Stimulated activated CD8-positive, alpha-beta memory T cell treated with anti-CD3 and anti-CD28 coated beads, Interleukin-4, amount 100 ng/mL, for 1 hour (primary cell): ENCODE results near the gene ITGA11.
"Not testable (repeated sequence)": the region's sequence is repeated elsewhere in the genome, so short reads cannot be mapped to it uniquely, and the experiment has no call there.

Experiments used
- DNase-seq, 2 donors: peaks; one replicate each; pipeline ENCODE4 v3.0.0-alpha.2; 2020; ENCODE audit warnings: low read depth in 2 of 2, low spot score in 1 of 2

The ITGA11 gene

DNA sequence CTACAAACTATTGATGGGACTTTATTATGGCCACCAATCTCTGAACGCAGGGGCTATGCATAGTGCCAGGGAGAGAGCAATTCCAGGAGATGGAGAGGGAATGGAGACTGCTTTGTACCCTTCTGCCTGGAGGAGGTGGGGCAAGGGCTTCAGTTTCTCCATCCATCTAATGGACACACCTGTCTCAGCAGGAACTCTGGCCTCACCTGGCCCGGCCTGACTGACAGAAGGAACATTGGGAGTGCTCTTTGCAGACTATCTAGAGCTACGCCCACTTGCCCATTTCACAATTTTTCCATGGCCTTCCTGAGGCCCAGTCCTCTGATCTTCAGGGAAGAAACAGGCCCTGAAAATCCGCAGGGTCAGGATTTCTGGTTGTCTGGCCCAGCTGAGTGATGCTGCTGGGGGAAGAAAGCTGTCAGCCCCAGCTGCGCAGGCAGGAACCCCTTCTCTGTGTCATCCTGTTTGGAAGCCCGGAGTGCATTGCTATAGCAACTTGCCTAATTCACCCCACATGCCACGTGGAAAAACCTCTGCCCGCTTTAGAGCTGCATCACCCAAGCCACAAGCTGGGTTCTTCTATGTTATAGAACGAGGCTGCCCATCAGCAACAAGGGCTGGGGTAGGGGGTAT is 6.4 kb downstream of the ITGA11 start:
- no peak for DNase-seq

DNA sequence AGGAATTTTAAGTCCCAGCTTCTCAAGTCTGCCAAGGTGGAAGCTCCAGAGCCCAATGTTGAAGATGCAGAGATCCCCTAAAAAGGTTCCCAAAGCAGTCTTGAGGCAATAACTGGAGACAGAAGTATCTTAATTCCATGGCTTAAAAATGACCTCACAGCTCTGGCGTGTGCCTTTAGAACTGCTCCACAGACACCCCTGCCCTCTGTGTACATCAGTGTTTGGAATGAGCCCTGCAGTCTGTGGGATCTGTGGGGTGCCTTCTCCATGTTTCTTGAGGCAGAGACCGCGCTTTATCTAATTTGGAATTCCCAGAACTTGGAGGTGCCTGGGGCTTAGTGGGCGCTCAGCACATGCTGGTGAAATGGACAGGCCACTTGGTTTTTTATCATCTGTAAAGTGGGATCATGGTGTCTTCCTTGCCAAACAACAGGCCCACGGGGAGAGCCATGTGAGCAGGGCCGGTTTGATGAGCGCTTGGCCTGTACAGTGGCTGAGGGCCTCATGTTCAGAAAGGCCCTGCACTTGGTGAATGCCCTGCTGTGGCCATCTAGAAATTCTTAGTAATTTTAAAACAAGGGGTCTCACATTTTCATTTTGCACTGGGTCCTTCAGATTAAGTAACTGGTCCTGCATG is 7.1 kb downstream of the ITGA11 start:
- no peak for DNase-seq

DNA sequence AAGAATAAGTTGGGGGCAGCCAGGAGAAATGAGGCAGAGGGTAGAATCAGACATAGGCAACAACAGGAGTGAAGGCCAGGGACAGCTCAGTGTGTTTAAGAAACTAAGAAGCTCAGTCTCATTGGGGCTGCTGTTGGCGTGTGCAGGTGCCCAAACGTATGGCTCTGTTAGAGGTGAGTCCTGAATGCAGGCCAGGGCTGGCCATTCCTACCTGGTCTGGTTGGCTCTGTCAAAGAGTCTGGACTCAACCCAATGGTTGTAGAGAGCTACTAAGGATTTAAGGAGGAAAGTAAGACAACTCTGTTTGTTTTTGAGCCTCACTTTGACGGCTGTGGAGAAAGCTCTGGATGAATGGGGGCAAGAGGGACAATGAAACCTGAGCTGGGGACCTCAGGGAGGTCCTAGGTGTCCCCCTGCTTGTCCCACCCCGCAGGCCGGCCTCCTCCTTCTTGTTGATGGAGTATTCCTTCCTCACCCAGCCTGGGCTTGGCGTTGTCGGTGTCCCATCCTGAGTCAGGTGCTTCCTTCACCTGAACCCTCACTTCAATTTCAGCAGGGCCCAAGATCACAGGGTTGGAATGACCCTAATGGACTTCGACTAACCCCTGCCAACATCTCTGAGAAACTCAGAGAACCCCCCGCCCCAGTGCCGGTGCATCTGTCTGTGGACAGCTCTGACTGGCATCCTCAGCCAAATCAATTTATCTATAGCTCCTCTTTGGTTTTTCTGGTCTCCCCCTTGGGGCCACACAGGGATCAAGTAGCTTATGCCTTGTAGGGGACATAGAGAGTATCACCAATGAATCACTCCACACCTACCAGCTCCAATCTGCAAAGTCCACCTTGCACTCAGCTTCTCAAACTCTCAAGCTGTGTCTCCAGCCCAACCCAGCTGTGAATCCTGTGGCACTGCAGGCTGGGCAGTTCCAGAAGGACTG is 8.3 kb downstream of the ITGA11 start:
- DNase-seq = no peak

DNA sequence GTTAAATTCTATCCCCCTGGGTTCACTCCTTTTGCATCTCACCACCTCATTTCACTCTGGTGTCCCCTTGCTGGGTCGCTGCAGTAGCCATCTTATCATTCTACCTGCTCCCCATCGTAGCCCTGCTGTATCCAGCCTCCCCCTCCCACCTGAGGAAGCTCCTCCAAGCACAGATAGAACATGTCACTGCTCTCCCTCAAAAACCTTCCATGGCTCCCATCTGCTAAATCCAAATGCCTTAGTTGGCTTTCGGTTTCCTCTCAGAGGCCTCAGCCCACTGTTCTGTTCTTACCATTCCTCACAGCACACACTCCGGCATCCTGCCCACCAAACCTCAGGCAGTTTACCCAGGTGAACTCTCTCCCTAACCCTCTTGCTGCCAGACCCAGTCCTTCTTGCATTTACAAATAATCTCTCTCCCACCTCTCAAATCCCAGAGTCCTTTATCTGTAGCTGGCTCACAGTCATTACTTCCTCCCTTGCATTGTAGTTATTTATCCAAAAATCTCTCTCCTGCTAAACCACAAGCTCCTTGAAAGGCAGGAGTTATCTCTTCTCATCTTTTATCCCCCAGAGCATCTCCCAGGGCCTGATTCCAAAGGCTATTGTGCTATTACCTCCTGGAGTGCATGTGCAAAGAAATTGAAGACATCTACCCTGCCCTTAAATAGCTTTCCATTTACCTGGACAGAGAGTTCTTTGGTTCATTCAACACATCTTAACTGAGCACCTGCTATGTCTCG is 9.4 kb downstream of the ITGA11 start:
- DNase-seq = not testable (repeated sequence)

DNA sequence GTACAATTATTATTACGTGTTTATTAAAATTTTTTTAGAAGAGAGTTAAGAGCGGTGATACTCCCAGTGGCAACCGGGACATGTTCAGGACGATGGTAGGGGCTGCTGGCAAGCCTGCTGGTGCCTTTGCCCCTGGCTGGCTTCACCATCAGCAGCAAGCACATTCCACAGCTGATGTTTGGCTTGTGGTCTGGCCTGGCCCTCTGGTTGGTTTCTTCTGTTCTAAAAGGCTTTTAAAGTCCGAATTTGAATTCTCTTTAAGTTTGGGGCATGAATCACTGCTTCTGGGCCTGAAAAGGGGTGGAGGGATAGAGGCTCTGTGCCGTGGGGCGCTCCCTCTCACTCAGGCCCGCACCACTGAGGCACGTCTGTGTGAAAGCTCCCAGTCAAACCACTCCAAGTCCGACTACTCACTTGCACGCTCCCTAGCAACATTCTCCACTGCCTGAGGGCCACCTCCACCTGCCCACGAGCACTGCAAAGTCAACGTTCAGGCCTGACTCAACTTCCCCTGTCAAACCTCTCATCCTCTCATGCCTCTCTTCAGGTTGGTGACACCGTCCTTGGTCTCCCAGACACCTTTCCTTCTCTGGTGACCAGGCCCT is 10.1 kb downstream of the ITGA11 start:
- DNase-seq = no peak

DNA sequence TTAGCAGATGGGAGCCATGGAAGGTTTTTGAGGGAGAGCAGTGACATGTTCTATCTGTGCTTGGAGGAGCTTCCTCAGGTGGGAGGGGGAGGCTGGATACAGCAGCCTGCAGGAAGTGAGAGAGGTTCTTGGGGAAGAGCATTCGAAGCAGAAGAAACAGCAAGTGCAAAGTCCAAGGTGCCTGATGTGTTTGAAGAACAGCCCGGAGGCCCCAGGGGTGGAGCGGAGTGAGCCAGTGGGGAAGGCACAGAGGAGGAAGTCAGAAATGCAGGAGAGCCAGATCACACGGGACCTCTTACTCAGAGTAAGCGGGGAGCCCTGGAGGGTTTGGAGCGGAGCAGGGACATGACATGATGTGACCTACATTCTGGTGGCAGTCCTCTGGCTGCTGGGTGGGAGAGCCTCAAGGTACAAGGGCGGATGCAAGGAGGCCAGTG is 10.8 kb downstream of the ITGA11 start:
- no peak for DNase-seq

DNA sequence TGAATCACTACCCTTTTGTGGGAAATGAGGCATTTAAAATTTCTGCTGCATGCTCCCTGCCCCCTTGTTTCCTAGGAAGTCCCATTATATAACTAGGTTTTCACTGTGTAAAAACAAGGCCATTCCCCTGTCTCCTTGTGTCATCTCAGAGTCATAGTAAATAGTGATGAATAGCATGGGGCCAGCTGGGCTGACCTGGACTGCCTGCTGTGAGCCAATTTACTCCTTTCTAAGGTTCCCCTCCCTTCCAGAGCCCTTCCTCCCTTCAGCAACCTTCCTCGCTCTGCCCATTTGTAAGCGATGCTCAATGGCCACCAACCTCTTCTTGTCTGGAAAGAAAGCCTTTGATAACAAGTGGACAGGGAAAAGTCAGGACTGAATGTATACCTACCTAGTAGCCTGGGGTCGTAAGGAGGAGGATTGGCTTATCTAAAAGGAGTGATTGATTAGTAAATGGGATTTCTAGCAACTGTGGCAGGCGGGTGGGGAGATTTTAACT is 11.7 kb downstream of the ITGA11 start:
- DNase-seq = no peak

DNA sequence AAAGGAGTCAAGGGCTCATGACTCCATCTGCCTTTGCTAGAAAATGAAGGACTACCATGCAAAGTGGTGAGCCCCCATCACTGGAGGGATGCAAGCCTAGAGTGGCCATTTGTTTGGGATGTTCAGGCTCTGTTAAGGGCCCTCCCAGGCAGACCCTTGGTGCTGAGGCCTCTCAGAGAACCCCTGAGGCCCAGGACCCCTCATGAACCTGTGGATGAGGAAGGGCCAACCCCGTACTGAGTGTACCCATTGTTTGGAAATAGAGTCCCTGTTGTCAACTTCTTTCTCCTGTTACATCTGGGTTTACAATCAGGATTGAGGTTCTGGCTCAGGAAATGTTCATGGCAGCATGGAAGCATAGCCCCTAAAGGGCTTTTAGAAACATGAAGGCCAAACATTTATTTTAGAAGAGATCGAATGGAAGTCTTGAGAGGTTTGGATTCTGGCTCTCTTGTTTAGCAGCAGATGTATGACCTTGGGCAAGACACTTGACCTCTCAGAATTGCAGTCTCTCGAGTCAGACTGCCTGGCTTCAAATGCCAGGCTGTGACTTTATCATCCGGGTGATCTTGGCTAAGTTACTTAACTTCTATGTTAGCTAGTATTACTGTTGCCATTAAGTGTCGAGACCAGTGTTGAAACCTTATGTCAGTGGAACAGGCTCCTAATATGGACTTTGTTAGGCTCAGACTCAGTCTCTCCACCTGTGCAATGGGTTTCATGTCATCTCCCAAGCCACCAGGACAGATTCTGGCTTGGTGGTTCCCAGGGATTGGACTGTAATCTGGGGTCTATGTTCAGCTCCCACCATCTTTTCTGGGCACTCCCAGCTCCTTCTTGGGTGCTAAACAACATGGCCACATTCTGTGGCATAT is 12.4 kb downstream of the ITGA11 start:
- DNase-seq = no peak

DNA sequence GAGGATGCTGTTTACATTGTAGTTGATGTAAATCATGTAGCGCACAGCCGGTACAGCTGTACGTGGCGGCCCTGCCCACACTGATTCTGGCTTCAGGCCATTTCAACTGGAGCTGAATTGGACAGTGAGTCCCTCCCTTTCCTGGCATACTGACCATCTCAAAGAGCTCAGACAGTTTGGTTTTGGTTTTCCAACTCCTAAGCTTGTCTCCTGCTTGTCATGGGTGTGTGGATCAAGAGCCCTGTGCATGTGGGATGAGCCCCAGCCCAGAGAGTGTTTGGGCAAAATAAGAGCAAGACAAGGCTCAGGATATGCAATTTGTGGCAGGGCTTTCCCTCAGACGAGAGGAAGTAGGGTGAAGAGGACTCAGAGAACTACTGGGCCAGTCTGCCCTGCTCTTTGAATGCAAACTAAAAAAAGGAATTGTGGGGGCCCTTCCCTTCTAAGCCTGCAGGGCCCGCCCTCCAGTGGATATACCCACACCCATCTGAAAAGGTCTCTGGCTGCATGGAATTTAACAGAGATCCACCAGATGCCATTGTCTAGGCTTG is 13.3 kb downstream of the ITGA11 start:
- no peak for DNase-seq

DNA sequence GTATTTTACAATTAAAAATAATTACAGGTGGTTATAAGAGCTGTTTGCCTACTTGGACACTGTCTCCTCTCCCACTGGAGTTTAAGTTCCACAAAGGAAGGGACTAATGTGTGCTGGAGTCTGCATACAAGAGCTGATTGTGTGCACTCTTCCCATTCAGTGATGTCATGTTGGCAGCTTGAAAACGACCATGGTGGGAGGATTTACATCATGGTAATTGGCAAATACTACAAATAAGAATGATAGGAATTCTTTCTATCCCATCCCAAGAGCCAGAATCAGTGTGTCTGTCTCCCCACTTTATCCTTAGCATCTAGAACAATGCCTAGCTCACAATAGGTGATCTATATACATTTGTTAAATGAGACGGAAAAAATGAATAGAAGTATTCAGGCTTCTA is 14.1 kb downstream of the ITGA11 start:
- no peak for DNase-seq

DNA sequence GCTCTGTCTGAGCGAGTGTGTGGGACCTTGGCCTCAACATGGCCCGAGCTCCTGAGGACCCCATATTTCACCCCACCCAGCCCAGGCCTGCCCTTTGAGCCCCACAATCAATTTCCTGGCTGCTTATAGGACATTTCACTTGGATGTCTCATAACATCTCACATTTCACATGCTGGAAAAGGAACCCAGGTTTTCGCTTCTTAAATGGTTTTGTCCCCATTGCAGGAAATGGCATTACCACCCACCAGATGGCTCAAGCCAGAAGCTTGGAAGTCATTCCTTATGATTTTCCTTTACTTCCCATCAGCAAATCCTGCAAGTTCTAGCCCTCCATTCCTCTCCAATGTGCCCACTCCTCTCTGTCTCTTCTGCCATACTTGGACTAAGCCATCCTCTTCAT is 14.9 kb downstream of the ITGA11 start:
- DNase-seq = no peak

DNA sequence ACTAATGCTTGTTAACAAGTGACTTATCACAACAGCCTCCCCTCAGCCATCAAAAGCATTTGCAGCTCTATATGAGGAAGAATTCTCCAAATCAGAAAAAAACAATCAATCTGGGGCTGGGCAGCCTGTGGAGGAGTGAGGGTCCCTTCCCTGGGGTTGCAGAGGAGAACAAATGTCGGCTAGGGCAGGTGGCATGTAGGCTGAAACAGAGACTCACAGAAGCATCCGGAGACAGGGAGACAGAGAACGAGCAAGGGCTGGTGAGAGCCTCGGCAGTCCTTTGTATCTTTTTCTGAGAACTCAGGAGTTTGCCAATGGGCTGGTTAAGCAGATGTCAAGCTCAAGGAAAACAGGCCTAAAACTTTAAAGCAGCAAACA is 15.8 kb downstream of the ITGA11 start:
- no peak for DNase-seq

DNA sequence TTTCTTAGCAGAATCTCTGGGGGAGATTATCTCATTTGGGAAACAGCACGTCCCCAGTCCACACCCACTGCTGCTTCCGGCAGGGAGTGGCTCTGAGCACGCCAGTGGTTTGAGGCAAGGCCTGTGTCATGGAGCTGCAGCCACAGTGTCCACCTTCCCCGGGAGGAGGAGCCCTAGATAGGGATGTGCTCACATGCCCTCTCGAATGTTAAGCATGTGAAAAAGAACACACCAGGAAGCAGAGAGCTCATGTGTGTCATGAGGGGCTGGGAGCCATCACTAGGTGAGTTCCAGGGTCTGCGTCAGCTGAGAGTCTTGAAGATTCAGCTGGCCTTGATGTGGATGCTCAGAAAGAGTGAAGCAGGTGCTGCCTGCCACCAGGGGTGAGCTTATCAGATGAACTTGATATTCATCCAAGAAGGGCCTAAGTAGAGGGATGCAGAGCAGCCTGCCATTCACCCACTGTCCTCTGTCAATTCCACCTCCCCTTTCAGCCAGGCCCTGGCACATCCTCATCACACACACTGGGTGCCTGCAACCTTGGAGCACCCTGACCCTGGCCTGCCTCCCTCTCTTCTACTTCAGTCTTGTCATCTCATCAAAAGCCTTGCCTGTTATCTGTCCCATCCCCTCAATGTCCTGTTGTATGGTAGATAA is 16.3 kb downstream of the ITGA11 start:
- DNase-seq = no peak

DNA sequence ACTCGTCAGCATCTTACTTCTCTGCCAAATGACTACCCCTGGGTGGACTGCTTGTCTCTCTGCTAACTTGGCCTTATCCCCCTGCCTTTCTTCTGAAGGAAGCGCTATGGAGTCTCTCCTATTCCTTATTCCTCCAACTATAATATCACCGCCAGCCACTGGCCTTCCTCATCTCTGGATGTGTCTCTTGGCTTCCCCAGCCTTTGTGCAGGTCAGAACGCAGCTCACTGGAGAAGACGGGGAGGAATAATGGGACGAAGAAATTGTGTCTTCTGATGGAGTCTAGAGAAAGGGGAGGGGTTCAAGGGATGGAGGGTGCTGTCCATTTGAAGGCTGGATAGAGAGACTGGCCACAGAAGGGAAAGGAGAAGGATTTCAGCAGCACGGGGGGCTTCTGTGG is 16.9 kb downstream of the ITGA11 start:
- no peak for DNase-seq

DNA sequence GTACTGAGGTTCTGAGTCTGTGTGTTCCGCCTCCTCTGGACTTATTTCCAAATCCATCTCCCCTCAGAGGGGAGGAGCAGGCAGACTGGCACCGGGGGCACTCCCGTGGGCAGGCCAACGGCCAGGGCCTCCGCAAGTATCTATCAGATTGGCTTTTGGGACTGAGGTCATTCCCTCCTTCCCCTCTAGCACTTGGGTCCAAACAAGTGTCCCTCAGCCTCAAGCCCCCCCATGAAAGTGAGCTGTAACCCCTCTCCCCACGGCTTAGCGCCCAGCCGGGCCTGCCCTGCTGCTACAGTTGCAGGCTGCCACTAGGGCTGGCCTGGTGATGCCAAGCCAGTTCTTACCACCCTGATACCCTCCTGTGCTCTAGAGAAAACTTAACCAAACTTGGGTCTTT is 17.4 kb downstream of the ITGA11 start:
- DNase-seq = no peak

DNA sequence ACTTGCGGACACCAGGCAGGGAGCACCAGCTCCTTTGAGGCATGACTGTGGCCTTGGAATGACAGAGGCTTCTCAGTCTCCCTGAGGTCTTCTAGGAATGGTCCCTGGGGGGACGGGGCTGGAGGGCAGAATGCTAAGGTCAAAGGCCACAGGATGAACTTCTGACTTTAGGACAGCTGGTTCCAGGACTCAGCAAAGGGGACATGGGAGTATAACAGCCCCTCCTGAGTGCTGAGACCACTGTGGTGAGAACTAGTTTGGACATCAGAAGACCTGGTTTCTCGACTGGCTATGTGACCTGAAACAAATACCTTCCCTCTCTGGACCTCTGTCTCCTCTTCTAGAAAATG is 17.8 kb downstream of the ITGA11 start:
- no peak for DNase-seq

DNA sequence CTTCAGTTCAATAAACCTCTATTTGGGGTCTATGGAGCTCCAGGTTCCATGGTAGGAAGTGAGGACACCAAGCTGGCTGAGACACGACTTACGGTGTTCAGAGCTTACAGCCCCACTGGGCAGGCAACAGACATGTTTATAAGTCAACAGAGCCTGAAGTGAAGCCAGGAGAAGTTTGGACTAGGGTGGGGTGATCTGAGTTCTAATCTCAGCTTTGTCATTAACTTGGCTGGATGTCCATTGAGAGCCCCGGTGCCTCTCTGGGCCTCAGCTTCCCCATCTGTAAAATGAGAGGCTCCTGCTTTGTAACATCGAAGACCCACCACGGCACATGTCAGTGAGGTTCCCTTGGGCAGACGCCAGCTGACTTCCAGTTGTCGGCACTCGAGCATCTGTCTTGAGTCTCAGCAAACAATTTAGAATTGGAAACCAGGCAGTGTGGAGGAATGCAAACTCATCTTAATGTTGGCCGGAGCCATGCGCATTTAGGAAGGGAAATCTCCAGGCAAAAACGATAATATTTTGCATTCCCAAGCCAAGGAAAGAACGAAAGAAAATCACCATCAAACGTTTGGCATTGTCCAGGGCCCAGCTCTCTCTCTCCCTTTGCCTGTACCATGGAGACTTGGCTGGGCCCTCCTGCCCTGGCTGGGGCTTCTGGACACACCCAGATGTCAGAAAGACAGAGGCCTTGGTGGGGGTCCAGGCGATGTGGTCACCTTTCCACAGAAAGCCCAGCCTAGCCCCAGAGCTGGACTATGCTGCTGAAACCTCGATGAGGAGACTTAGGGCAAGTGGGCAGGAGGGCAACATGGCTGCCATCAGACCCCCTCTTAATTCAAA is 18.4 kb downstream of the ITGA11 start:
- no peak for DNase-seq

DNA sequence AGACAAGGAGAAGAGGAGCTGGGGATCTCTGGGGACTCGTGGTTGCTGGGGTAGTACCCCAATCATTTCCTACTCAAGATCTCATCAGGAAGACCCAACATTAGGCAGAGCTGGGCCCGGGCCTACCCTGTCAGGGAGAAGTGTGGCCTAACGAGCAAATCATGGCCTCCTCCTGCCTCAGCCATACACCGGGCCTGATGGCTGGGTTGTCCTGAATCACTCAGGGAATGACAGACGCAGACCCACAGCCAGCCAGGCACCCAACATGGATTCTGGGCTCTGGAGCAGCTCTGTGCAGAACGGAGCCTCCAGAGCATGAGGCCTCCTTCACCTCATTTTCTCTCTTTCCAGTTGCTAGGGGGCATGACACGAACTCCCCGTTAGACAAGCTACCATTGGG is 19.7 kb downstream of the ITGA11 start:
- DNase-seq = no peak
